ENCODE measurements around the gene RABGAP1L.
"Not testable (repeated sequence)": the region's sequence is repeated elsewhere in the genome, so short reads cannot be mapped to it uniquely, and the experiment has no call there.

The RABGAP1L gene

GRCh38 chr1:175019524-175019923, 860.2 kb downstream of the RABGAP1L start:
- no peak for DNase-seq

DNA sequence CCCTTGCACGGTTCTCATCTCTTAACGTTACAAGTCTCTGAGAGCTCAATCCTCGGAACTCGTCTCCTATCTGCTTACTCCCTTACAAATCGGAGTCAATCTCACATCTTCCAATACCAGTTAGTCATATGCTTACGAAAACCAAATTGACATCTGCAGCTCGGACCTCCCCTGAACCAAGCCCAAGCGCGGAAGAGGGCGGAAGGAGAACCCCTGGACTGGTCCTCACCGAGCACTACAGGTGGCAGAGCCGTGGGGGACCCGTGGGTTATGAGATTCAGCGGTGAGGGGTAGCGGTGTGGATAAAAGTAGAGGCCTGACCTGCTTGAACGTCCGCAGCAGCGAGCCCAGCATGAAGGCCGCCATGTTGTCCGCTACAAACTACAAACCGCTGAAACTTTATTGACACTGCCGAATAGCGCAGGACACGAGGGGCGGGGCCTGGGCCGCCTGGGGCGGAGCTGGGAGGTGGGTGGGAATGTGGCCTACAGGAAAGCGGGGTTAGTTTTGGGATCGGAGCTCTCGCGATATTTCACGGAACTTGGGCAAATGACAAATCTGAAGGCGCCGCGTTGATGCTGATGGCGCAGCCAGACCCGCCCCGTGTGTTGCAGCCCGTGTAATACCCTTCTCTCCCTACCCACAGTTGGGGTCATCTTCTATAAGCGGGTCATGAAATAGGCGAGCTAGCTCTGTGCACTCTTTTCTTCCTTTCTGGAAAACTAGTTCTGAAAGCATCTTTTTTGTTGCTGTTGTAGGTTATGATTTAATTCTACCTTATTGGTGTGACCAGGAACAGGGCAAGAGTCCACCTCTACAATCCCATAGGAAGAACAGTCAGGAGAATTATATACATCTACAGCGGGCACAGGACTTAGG, 864.0 kb downstream of the RABGAP1L start, which contains the start of gene MRPS14:
Gene MRPS14, minus strand, starts transcription at position 383 of the 879 bp plus-strand sequence. Its CDS starts 17 bp downstream, at position 366.
- DNase-seq, result peak; percentile 99

GRCh38 chr1:175023922-175024242, 864.6 kb downstream of the RABGAP1L start:
- DNase-seq, result not testable (repeated sequence)

DNA sequence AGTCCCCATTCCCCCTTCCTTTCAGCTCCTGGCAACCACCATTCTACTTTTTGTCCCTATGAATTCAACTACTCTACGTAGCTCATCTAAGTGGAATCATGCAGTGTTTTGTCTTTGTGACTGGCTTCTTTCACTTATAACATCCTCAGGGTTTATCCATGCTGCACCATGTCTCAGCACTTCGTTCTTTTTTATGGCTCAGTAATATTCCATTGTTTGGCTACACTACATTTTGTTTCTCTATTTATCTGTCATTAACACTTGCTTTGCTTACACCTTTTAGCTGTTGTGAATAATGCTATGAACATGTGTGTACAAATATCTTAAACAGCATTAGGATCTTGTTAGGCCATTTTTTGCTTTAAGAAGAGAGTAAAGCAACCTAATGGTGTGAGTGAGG, 865.5 kb downstream of the RABGAP1L start:
- no peak for DNase-seq

DNA sequence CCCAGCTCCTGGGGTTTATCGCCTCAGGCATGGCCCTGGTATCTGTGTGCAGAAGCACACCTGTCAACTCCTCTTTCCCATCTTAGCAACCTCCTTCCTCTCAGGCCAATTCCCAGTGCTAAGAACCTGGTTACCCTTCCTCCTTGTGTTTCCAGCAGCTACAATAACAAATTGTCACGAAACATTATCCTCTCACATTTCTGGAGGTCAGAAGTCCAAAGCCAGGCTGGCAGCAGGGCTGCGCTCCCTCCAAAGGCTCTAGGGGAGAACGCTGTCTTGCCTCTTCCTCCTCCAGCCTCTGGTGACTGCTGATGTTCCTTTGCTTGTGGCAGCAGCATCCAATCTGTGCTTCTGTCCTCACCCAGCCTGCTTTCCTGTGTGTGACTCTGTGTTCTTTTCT, 874.6 kb downstream of the RABGAP1L start:
- no peak for DNase-seq

GRCh38 chr1:175034775-175035174, 875.5 kb downstream of the RABGAP1L start:
- no peak for DNase-seq

DNA sequence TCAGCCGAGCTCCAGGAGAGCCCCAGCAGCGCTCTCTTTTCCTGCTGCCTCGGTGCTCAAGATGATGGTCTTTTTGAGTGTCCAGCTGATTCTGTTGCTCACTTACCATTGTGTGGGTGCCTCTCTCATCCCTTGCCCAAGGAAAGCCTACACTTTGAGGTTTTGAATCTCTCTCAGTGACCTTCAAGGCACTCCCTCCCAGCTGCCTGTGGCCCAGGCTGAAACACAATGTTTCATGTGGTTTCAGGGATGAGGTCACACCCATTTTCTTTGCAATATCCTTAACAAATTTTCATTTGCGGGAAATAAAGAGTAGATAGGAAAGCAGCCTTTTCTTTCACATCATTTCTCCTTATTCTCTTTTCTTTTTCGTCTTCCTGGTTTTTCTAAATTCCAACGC, 876.5 kb downstream of the RABGAP1L start:
- DNase-seq, result peak; percentile 39

GRCh38 chr1:175036476-175036875, 877.2 kb downstream of the RABGAP1L start:
- no peak for DNase-seq

GRCh38 chr1:175037416-175037815, 878.1 kb downstream of the RABGAP1L start:
- DNase-seq, result no peak

DNA sequence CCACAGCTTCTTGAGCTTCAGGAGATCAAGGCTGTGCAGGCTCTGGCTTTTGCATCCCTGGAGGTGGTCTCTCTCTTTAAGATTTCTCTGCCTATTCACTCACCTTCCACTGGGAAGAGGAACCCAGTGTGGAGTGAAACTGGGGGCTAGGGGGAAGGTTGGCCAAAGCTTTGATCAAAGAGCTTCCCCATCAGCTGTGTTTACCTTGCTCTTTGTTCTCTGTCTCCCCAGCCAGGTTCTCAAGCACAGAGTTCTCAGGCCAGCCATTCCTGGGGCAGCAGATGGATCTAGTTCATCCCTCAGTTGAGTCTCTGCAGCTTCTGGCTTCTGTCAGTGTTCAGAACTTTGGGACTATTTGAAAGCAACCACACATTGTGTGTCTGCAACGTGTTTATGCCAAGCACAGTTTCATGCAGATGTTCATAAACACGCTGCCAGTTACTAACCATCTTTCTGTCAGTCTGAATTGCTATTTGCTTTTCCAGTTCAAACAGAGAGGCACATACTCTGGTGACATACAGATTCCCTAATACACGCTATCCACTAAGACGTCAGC, 881.1 kb downstream of the RABGAP1L start:
- no peak for DNase-seq

DNA sequence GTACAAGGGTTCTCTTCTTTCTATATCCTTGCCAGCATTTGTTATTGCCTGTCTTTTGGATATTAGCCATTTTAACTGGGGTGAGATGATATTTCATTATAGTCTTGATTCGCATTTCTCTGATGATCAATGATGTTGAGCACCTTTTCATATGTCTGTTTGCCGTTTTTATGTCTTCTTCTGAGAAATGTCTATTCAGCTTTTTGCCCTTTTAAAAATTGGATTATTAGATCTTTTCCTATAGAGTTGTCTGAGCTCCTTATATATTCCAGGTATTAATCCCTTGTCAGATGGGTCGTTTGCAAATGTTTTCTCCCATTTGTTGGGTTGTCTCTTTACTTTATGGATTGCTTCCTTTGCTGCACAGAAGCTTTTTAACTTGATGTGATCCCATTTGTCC, 883.3 kb downstream of the RABGAP1L start:
- no peak for DNase-seq

- no peak for DNase-seq
Observed at GRCh38 chr1:175043824-175044223, 884.5 kb downstream of the RABGAP1L start.

- DNase-seq, result not testable (repeated sequence)
Observed at GRCh38 chr1:175044591-175044990, 885.3 kb downstream of the RABGAP1L start.
